ENCODE results near the gene MRPL37. TPM values are rescaled to one million over a fixed set of nuclear protein-coding genes. Genes with fewer than 3 reads are reported as not detected.
A peak's percentile ranks its signal among the peaks of the same experiment; 100 is the strongest.

Gene MRPL37
- polyA plus RNA-seq, 2 of the 4 experiments (the other 2 are of a cell fraction) = 16.2 to 68.9 TPM

DNA sequence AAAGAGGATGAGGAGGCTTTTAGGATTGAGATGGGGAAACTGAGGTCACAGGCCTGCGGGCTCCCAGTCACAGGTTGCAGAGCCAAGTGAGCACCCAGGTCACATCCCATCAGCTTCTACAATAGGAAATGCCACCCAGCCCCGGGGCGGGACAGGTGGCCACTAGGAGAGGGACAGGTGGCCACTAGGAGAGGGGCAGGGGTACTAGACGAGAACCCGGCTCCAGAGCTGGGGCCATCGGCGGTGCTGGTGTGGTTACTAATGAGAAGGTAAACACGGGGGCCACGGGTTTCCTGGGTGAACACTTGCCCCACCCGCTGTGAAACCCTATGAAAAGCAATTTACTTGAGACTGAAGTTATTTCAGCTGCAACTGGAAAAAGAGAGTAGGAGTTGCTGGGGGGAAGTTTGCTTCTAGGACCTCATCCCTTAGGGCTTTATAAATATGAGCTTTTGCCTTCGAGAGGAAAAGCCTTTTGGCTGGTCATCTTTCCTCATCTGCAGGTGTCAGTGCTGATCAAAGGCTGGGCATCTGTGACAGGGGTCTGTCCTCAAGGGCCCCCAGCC, 52.5 kb downstream of the MRPL37 start:
- no peak overlapping the region for H3K4me3 ChIP-seq
- DNase-seq (ENCODE audit: low read depth in 1 of 2, low spot score in 1 of 2) (no peak), ATAC-seq (no peak), FAIRE-seq (no peak)
- H3K4me1 ChIP-seq = peaks cover 7% of the 10 kb centered on the region; the same call in 2 of the 3 replicates
- POLR2A ChIA-PET = no interaction called here
- CTCF ChIA-PET = no interaction called here
- no peak for TF ChIP-seq FOSL2 (IDR thresholded peaks at IDR 0.05)
- no peak for TF ChIP-seq FOSL2 (CRISPR knock-in tag; IDR thresholded peaks at IDR 0.05)
- no peak for TF ChIP-seq PHF8 (IDR thresholded peaks at IDR 0.05; ENCODE audit: borderline replicate concordance, low read depth)
- TF ChIP-seq MAZ (IDR thresholded peaks at IDR 0.05; ENCODE audit: borderline replicate concordance, low read depth, low read length) = no peak
- TF ChIP-seq ZNF302 (CRISPR knock-in tag; IDR thresholded peaks at IDR 0.05) = no peak
- no peak for TF ChIP-seq SMC3 (IDR thresholded peaks at IDR 0.05)
- TF ChIP-seq, protein P1, sequence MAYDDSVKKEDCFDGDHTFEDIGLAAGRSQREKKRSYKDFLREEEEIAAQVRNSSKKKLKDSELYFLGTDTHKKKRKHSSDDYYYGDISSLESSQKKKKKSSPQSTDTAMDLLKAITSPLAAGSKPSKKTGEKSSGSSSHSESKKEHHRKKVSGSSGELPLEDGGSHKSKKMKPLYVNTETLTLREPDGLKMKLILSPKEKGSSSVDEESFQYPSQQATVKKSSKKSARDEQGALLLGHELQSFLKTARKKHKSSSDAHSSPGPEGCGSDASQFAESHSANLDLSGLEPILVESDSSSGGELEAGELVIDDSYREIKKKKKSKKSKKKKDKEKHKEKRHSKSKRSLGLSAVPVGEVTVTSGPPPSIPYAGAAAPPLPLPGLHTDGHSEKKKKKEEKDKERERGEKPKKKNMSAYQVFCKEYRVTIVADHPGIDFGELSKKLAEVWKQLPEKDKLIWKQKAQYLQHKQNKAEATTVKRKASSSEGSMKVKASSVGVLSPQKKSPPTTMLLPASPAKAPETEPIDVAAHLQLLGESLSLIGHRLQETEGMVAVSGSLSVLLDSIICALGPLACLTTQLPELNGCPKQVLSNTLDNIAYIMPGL (CRISPR knock-in tag; IDR thresholded peaks at IDR 0.05; ENCODE audit: borderline replicate concordance) = no peak
- TF ChIP-seq RCOR1 (IDR thresholded peaks at IDR 0.05; ENCODE audit: low read depth, low read length) = no peak
- no peak for TF ChIP-seq EHF (CRISPR knock-in tag; IDR thresholded peaks at IDR 0.05)
- no peak for TF ChIP-seq RARB (CRISPR knock-in tag; IDR thresholded peaks at IDR 0.05)
- TF ChIP-seq TP53 (CRISPR knock-in tag; IDR thresholded peaks at IDR 0.05) = no peak
- TF ChIP-seq EHMT2 (IDR thresholded peaks at IDR 0.05; ENCODE audit: low read depth) = no peak
- TF ChIP-seq NPAS2 (CRISPR knock-in tag; IDR thresholded peaks at IDR 0.05; ENCODE audit: borderline replicate concordance) = no peak
- no peak for TF ChIP-seq ZC3H11A (IDR thresholded peaks at IDR 0.05)
- no peak for TF ChIP-seq RAD21 (conservative IDR thresholded peaks at IDR 0.05 in 1 of 2, IDR thresholded peaks at IDR 0.05 in 1 of 2)
- TF ChIP-seq EP300 (IDR thresholded peaks at IDR 0.05) = no peak
- TF ChIP-seq ESRRA (IDR thresholded peaks at IDR 0.05; ENCODE audit: borderline replicate concordance, low read length) = no peak
- TF ChIP-seq HOXB5 (CRISPR knock-in tag; IDR thresholded peaks at IDR 0.05) = no peak
- TF ChIP-seq FOSB (CRISPR knock-in tag; IDR thresholded peaks at IDR 0.05) = no peak
- no peak for TF ChIP-seq HDAC2 (IDR thresholded peaks at IDR 0.05)
- WGBS (ENCODE audit: missing lambda C conversion rate) = 83% methylated on average over 10 of the region's 11 CpGs
- no peaks in the 10 kb centered on the region for H3K9me3 ChIP-seq
- peak overlapping the region in 1 of 2 experiments; percentile 70; a peak in 2 of 6 replicates for H3K27ac ChIP-seq
- H3K4me2 ChIP-seq = no peak overlapping the region

- DNase-seq (ENCODE audit: low read depth in 1 of 2, low spot score in 1 of 2) (peak; percentile 31 to 59), ATAC-seq (peak; percentile 86 to 88), FAIRE-seq (no peak)
- Histone ChIP-seq H3K4me3 (no peak overlapping the region), H3K27ac (peak overlapping the region in 1 of 2 experiments; percentile 70; a peak in 2 of 6 replicates), H3K4me1 (peaks cover 7% of the 10 kb centered on the region; the same call in 2 of the 3 replicates), H3K4me2 (0 out of 3 replicates have a peak overlapping the region, but pooled peaks have one; percentile 18), H3K9me3 (no peaks in the 10 kb centered on the region)
- CTCF ChIA-PET = no interaction called here
- TF ChIP-seq ESRRA (IDR thresholded peaks at IDR 0.05; ENCODE audit: borderline replicate concordance, low read length) (no peak), FOSL2 (IDR thresholded peaks at IDR 0.05) (no peak), FOSL2 (CRISPR knock-in tag; IDR thresholded peaks at IDR 0.05) (peak; percentile 34; the same call in 1 of the 2 replicates)
- 50% methylated on average over 4 of the region's 5 CpGs for WGBS (ENCODE audit: missing lambda C conversion rate)
- POLR2A ChIA-PET = no interaction called here
These were observed 53.5 kb downstream of the MRPL37 start for GRCh38 chr1:54253480-54253879.

DNA sequence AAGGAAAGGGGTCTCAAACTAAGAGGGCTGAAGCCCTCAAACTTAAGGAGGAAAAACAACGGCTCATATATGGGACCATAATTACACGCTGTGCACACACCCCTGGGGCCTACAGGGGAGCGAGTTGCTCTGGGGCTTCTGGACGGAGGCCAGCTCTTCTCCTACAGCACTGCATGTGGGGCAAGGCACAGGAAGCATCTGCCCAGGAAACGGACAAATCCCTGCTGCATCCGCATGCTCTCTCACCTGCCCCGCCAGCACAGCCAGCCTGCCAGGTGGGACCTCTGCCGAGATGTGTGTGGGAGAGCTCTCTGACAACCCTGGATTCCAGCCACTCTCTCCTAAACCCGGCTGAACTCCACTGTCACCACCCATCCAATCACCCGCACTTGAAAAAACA, 54.1 kb downstream of the MRPL37 start:
- 85% methylated on average over 8 of the region's 10 CpGs for WGBS (ENCODE audit: missing lambda C conversion rate)
- ATAC-seq = peak in 1 of 2 experiments; percentile 18; a peak in 3 of 6 replicates
- DNase-seq (ENCODE audit: low read depth in 1 of 2, low spot score in 1 of 2) = no peak
- Histone ChIP-seq H3K4me3 (no peak overlapping the region), H3K9me3 (no peaks in the 10 kb centered on the region), H3K27ac (peak overlapping the region in 1 of 2 experiments; percentile 70; a peak in 2 of 6 replicates), H3K4me1 (peaks cover 7% of the 10 kb centered on the region; the same call in 2 of the 3 replicates), H3K4me2 (0 out of 3 replicates have a peak overlapping the region, but pooled peaks have one; percentile 18)
- TF ChIP-seq USF2 (IDR thresholded peaks at IDR 0.05) = no peak
- no peak for TF ChIP-seq TFCP2L1 (CRISPR knock-in tag; IDR thresholded peaks at IDR 0.05)
- no peak for TF ChIP-seq EHF (CRISPR knock-in tag; IDR thresholded peaks at IDR 0.05)
- ChIA-PET CTCF (interaction anchor here (0.7 kb wide), 1 partner anchor 418 kb away, joined by 3 read pairs; no protein-coding TSS in a partner anchor), POLR2A (no interaction called here)
- FAIRE-seq = no peak
